B cell (primary cell): ENCODE results near the gene LRBA. TPM values are rescaled to one million over a fixed set of nuclear protein-coding genes. Genes with fewer than 3 reads are reported as not detected.

Source experiments
- ATAC-seq: fragments of 200-7000 bp; cut with Tn5 transposase; one replicate; pipeline ENCODE4 v1.10.0; 2021; ENCODE audit warnings: low read depth, mild to moderate bottlenecking, moderate number of reproducible peaks, moderate library complexity
- CTCF ChIA-PET: fragments of 350-600 bp; sonication (Branson Sonifier 250); formaldehyde crosslinking; loops from one replicate; lab custom pipeline; 2021; ENCODE audit warnings: antibody characterized with exemption, inconsistent platforms; lab: Charles Lee
- POLR2A ChIA-PET: fragments of 350-600 bp; sonication (Branson Sonifier 250); formaldehyde crosslinking; loops from one replicate; lab custom pipeline; 2021; ENCODE audit warnings: antibody characterized with exemption; lab: Charles Lee
- DNase-seq: peaks from one replicate; pipeline ENCODE4 v3.0.0; 2013
- H2AFZ ChIP-seq: 2 replicates; pipeline ENCODE4 v1.6.1; 2012; ENCODE audit warnings: mild to moderate bottlenecking, low read depth, low read length; ENCODE audit not compliant: insufficient read depth, poor library complexity, severe bottlenecking
- H3K27ac ChIP-seq, 2 donors: 1 replicate in 1 of 2; 2 replicates in 1 of 2; pipeline ENCODE4 v1.5.1; 2012 to 2013; ENCODE audit warnings: low read length in 2 of 2, mild to moderate bottlenecking in 2 of 2, moderate library complexity in 1 of 2
- H3K27me3 ChIP-seq, 4 experiments: fragments of 200-600 bp in 1 of 4; sonication (generic) in 1 of 4; replicated peaks in 1 of 4; 1 replicate in 2 of 4; 2 replicates in 2 of 4; pipeline versions ENCODE4 v1.6.1 to v1.7.0; 2013 to 2016; ENCODE audit warnings: low read length in 3 of 4, mild to moderate bottlenecking in 2 of 4, mixed read lengths in 1 of 4, moderate library complexity in 1 of 4; ENCODE audit not compliant: insufficient read depth in 4 of 4, control insufficient read depth in 3 of 4; ENCODE audit errors: control extremely low read depth in 1 of 4
- H3K36me3 ChIP-seq, 2 experiments: replicated peaks in 1 of 2; 1 replicate in 1 of 2; 2 replicates in 1 of 2; pipeline versions ENCODE4 v1.6.1 to v1.7.1; 2013; ENCODE audit warnings: low read length in 1 of 2; ENCODE audit not compliant: insufficient read depth in 2 of 2, control insufficient read depth in 1 of 2; ENCODE audit errors: control extremely low read depth in 1 of 2, extremely low read depth in 1 of 2
- H3K4me1 ChIP-seq, 2 donors: fragments of 200-600 bp in 1 of 2; sonication (generic) in 1 of 2; 1 replicate in 1 of 2; 2 replicates in 1 of 2; pipeline versions ENCODE4 v1.5.1 to v1.6.1; 2013 to 2017; ENCODE audit warnings: low read length in 2 of 2; ENCODE audit not compliant: control insufficient read depth in 2 of 2, insufficient read depth in 2 of 2
- H3K4me2 ChIP-seq: replicated peaks from 2 replicates; pipeline ENCODE3; 2012; ENCODE audit warnings: mild to moderate bottlenecking, low read depth, low read length; ENCODE audit not compliant: poor library complexity, severe bottlenecking
- H3K4me3 ChIP-seq, 5 experiments: fragments of 200-600 bp in 1 of 5; sonication (generic) in 1 of 5; 1 replicate in 3 of 5; 2 replicates in 2 of 5; pipeline versions ENCODE4 v1.5.1 to v1.7.0; 2011 to 2016; ENCODE audit warnings: low read length in 4 of 5, mild to moderate bottlenecking in 4 of 5, low read depth in 2 of 5, control low read depth in 1 of 5, moderate library complexity in 1 of 5; ENCODE audit not compliant: insufficient read depth in 1 of 5; ENCODE audit errors: control extremely low read depth in 1 of 5, extremely low read depth in 1 of 5
- H3K79me2 ChIP-seq: fragments of 200-600 bp; sonication (generic); one replicate; pipeline ENCODE4 v1.6.0; 2016; ENCODE audit warnings: low read length; ENCODE audit not compliant: control insufficient read depth, insufficient read depth
- H3K9ac ChIP-seq: fragments of 200-600 bp; sonication (generic); 2 replicates; pipeline ENCODE4 v1.6.1; 2017; ENCODE audit warnings: mild to moderate bottlenecking, low read length, moderate library complexity
- H3K9me3 ChIP-seq, 3 donors: one replicate each; pipeline versions ENCODE4 v1.6.1 to v1.7.1; 2013; ENCODE audit warnings: low read length in 2 of 3; ENCODE audit not compliant: control insufficient read depth in 2 of 3, insufficient read depth in 1 of 3; ENCODE audit errors: control extremely low read depth in 1 of 3
- H4K20me1 ChIP-seq: 2 replicates; pipeline ENCODE4 v1.6.0; 2012; ENCODE audit warnings: mild to moderate bottlenecking, low read length; ENCODE audit not compliant: insufficient read depth, control insufficient read depth, poor library complexity, severe bottlenecking
- H3K27ac Mint-ChIP-seq: one replicate; pipeline ENCODE4 v1.8.0; 2021; ENCODE audit warnings: mixed read lengths
- H3K27me3 Mint-ChIP-seq: one replicate; pipeline ENCODE4 v1.8.0; 2021; ENCODE audit warnings: mixed read lengths
- H3K4me1 Mint-ChIP-seq: one replicate; pipeline ENCODE4 v1.8.0; 2021; ENCODE audit warnings: mixed read lengths
- H3K4me3 Mint-ChIP-seq: one replicate; pipeline ENCODE4 v1.8.0; 2021; ENCODE audit warnings: mixed read lengths
- H3K9me3 Mint-ChIP-seq: one replicate; pipeline ENCODE4 v1.8.0; 2022; ENCODE audit warnings: mixed read lengths; ENCODE audit not compliant: insufficient read depth
- CTCF ChIP-seq: fragments of 200-600 bp; IDR thresholded peaks from one replicate; pipeline ENCODE4 v1.8.0; 2022; ENCODE audit warnings: antibody characterized with exemption, mild to moderate bottlenecking
- EZH2 ChIP-seq: IDR thresholded peaks from 2 replicates; pipeline ENCODE4 v1.6.1; 2012; ENCODE audit warnings: borderline replicate concordance, low read depth, mild to moderate bottlenecking, moderate library complexity, low read length; ENCODE audit not compliant: insufficient read depth, poor library complexity, severe bottlenecking
- intact Hi-C: fragments of 100-400 bp; cut with micrococcal nuclease; formaldehyde crosslinking; loops from one replicate; pipeline ENCODE4 v1.10.0; 2022
- polyA plus RNA-seq: library from polyadenylated mRNA; depleted of rRNA; stranded (reverse); fragments of >200 nt; gene quantifications from 2 replicates; pipeline ENCODE4 v1.2.3, GENCODE V29; 2012
- total RNA-seq, 2 donors: library from RNA; stranded (reverse); fragments of 120-200 nt in 1 of 2; gene quantifications; 1 replicate in 1 of 2; 2 replicates in 1 of 2; pipeline versions ENCODE4 v1.2.3 to v1.2.4, GENCODE V29; 2013 to 2022

Gene LRBA
- total and polyA plus RNA-seq, 2 donors (not counting 1 experiment from before 2014, with no cell fraction given), result 17.5 to 86.7 TPM

GRCh38 chr4:150332961-150333360 lies 682.1 kb downstream of the LRBA start:
- Histone ChIP-seq H3K4me1 (no peaks in the 10 kb centered on the region), H3K27me3 (no peaks in the 10 kb centered on the region), H3K4me2 (no peak overlapping the region), H3K36me3 (peaks cover 0 to 5% of the 10 kb centered on the region in 2 experiments), H3K9ac (no peak overlapping the region), H2AFZ (no peak overlapping the region), H3K79me2 (no peaks in the 10 kb centered on the region), H3K27ac (no peak overlapping the region), H4K20me1 (no peaks in the 10 kb centered on the region), H3K9me3 (peaks cover 0 to 3% (median 0%) of the 10 kb centered on the region in 3 donors), H3K4me3 (no peak overlapping the region)
- Mint-ChIP-seq H3K4me3 (no peak overlapping the region), H3K27me3 (no peaks in the 10 kb centered on the region), H3K27ac (no peak overlapping the region), H3K9me3 (no peaks in the 10 kb centered on the region), H3K4me1 (peaks cover 4% of the 10 kb centered on the region)
- DNase-seq, result no peak
- no peak for ATAC-seq
- no peak for TF ChIP-seq CTCF
- no peak for TF ChIP-seq EZH2
- intact Hi-C loops, result no loop called here
- POLR2A ChIA-PET, result no interaction called here
- CTCF ChIA-PET, result no interaction called here

- Histone ChIP-seq H3K27ac (no peak overlapping the region), H3K4me2 (no peak overlapping the region), H2AFZ (no peak overlapping the region), H4K20me1 (no peaks in the 10 kb centered on the region), H3K4me1 (no peaks in the 10 kb centered on the region), H3K36me3 (peaks cover 0 to 5% of the 10 kb centered on the region in 2 experiments), H3K9ac (no peak overlapping the region), H3K27me3 (no peaks in the 10 kb centered on the region), H3K79me2 (no peaks in the 10 kb centered on the region), H3K9me3 (peaks cover 0 to 3% (median 0%) of the 10 kb centered on the region in 3 donors), H3K4me3 (no peak overlapping the region)
- CTCF ChIA-PET, result no interaction called here
- DNase-seq (no peak), ATAC-seq (no peak)
- intact Hi-C loops, result no loop called here
- Mint-ChIP-seq H3K27me3 (no peaks in the 10 kb centered on the region), H3K9me3 (no peaks in the 10 kb centered on the region), H3K4me3 (no peak overlapping the region), H3K4me1 (peaks cover 4% of the 10 kb centered on the region), H3K27ac (no peak overlapping the region)
- POLR2A ChIA-PET, result no interaction called here
- TF ChIP-seq EZH2 (no peak), CTCF (no peak)
Measured at GRCh38 chr4:150332086-150332485, 683.0 kb downstream of the LRBA start.
